Muscle of back (tissue), 11 donors: Measurements from ENCODE around the gene NKIRAS2. TPM values are rescaled to one million over a fixed set of nuclear protein-coding genes. Genes with fewer than 3 reads are reported as not detected.
A peak's percentile ranks its signal among the peaks of the same experiment; 100 is the strongest.

ENCODE experiments used
- DNase-seq, 3 donors: peaks; one replicate each; pipeline versions ENCODE4 v3.0.0 to v3.0.0-alpha.2; 2013
- polyA plus RNA-seq, 10 donors: library from polyadenylated mRNA; unstranded; fragments of 120-200 nt; gene quantifications; one replicate each; pipeline ENCODE4 v1.2.1, GENCODE V29; 2013; ENCODE audit not compliant: insufficient read length in 10 of 10

The NKIRAS2 gene
- polyA plus RNA-seq, 10 donors: 32.9 to 50.9 (median 41.2) TPM

GRCh38 chr17:42023524-42024349, 3.8 kb downstream of the NKIRAS2 start:
- no peak for DNase-seq

GRCh38 chr17:42025191-42025579, 5.3 kb downstream of the NKIRAS2 start:
- no peak for DNase-seq

- DNase-seq: no peak
These were observed 6.0 kb downstream of the NKIRAS2 start for GRCh38 chr17:42025936-42026335.

GRCh38 chr17:42026857-42027589, 7.1 kb downstream of the NKIRAS2 start:
- DNase-seq: peak in 2 of 3 donors; percentile 41 to 75

- DNase-seq: no peak
These were observed 7.7 kb downstream of the NKIRAS2 start for GRCh38 chr17:42027590-42027889.

GRCh38 chr17:42027961-42028790, 8.3 kb downstream of the NKIRAS2 start:
- DNase-seq: peak in 1 of 3 donors; percentile 31

GRCh38 chr17:42028791-42029127, 8.9 kb downstream of the NKIRAS2 start:
- DNase-seq: no peak

GRCh38 chr17:42031584-42031983, 11.7 kb downstream of the NKIRAS2 start:
- no peak for DNase-seq

GRCh38 chr17:42034059-42034458, 14.2 kb downstream of the NKIRAS2 start:
- no peak for DNase-seq

GRCh38 chr17:42038221-42038973, 18.5 kb downstream of the NKIRAS2 start:
- no peak for DNase-seq

- no peak for DNase-seq
These were observed 20.2 kb downstream of the NKIRAS2 start for GRCh38 chr17:42039794-42040763.

GRCh38 chr17:42040818-42041217, 20.9 kb downstream of the NKIRAS2 start:
- no peak for DNase-seq

- no peak for DNase-seq
These were observed 21.7 kb downstream of the NKIRAS2 start for GRCh38 chr17:42041619-42042018.

- no peak for DNase-seq
These were observed 22.9 kb downstream of the NKIRAS2 start for GRCh38 chr17:42042598-42043319.

- DNase-seq: no peak
These were observed 25.8 kb downstream of the NKIRAS2 start for GRCh38 chr17:42045719-42046118.

GRCh38 chr17:42047343-42047742, 27.5 kb downstream of the NKIRAS2 start:
- DNase-seq: no peak

GRCh38 chr17:42049834-42050392, 30.0 kb downstream of the NKIRAS2 start:
- no peak for DNase-seq

- DNase-seq: peak in 2 of 3 donors; percentile 56 to 79
These were observed 30.6 kb downstream of the NKIRAS2 start, which contains the start of gene C17orf113 for GRCh38 chr17:42050393-42051012. Gene C17orf113, minus strand, starts transcription at chr17:42050601. Its CDS starts 7,225 bp downstream, at chr17:42043376.

GRCh38 chr17:42051013-42051400, 31.1 kb downstream of the NKIRAS2 start:
- DNase-seq: no peak
